GM10266 (cell line): ENCODE measurements around the gene CHML.

Experiments used
- DNase-seq: peaks from one replicate; pipeline ENCODE4 v3.0.0; 2012; ENCODE audit errors: extremely low spot score
- CTCF ChIP-seq: IDR thresholded peaks from 2 replicates; pipeline ENCODE4 v1.5.1; 2012; ENCODE audit warnings: mild to moderate bottlenecking, low read depth; ENCODE audit not compliant: control insufficient read depth, insufficient read depth; ENCODE audit errors: missing control alignments

The CHML gene

DNA sequence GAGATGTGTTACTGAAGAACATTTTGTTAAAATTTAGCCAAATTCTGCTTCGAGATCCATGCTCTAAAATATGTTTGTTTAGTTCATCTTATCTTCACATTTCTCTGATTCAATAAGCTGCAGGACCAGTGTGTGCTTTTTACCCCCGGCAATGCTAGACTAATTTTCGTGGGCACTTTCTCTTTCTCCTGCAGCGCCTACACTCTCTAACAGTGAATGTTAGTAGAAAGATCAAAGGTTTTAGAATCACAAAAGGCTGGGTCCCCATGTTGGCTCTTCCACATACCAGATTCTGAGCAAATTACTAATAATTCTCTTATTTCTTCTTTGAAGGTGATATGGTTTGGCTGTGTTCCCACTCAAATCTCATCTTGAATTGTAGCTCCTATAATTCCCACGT lies 8.5 kb downstream of the CHML start:
- DNase-seq, result no peak
- no peak for TF ChIP-seq CTCF

DNA sequence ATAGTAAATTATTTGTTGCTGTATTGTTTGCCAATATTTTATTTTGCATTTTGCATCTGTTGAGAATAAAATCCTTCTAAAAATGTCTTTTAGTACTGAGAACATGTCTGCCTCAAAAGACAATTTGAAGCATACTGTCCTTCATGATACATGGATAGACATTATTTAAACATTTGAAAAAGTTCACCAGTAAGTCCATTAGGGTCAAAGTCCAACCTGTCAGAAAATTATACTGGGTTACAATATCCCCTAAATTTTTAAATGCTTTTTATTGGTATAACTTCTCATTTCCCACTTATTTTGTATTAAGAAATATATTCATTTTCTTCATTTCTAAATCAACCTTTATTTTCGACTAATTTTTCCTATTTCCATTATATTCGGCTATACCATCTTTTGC lies 9.3 kb downstream of the CHML start:
- no peak for DNase-seq

DNA sequence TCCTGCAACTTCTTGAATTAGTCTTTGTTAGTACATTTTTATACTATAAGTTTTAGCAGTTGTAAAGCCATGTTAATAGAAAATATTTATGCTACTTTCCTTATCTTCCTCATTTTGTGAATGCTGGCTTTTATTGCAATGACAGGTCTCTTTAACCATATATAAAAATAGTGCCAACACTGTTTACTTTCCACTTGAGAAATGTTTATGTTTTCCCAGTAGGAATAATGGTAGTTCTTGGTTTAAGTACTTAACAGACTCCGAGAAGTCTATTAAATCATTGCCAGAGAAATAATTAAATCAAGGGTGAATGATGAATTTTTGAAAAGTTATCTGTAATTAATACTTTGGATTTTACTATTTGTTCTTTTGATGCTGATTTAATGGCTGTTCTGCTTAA lies 9.7 kb downstream of the CHML start:
- no peak for TF ChIP-seq CTCF
- no peak for DNase-seq

More for the DNA sequence above, 9.3 kb downstream of the CHML start:
- no peak for TF ChIP-seq CTCF

DNA sequence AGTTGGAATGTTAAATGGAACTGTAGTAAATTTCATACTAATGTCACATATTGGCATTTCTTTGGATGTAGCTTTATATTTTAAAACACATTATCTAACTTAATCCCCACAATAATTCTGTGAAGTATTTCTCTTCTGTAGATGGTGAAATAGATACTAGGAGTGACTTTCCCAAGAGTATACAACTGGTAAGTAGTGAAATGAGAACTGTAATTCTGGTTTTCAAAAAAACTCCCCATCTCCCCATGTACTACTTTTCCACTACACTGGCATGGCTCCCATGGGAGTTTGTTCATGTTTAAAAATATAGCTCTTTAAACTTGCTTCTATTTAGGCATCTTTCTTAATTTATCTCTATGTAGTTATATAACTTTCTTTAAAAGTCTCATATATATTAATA lies 10.2 kb downstream of the CHML start:
- DNase-seq, result no peak
- no peak for TF ChIP-seq CTCF

- DNase-seq, result peak; percentile 37
- peak; percentile 53 for TF ChIP-seq CTCF
Observed at GRCh38 chr1:241627453-241628259, 12.5 kb downstream of the CHML start.

- DNase-seq, result no peak
- TF ChIP-seq CTCF, result no peak
Observed at GRCh38 chr1:241624935-241625334, 15.2 kb downstream of the CHML start.

DNA sequence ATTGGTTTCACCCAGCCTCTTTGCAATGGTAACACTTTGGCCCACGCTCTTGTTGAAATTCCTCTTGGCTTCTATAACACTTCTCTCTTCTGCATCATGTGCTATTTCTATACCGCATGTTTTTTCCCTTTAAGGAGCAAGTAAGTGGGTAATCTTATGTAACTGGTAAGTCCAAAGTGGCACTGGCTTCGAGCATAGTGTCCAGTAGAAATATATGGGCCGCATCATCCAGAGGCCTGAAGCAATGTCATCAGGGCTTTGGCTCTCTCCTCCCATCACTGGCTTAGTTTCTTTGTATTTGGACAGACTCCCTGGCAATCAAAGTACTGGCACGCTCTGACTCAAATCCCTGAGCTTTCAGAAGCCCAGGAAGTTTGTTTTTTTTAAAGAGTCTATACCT lies 17.5 kb downstream of the CHML start:
- DNase-seq, result no peak
- no peak for TF ChIP-seq CTCF
